Embryonic facial prominence (tissue), 1 donor: Measurements from ENCODE around the gene MRPL53.

Experiments used
- DNase-seq: peaks from one replicate; pipeline ENCODE4 v3.0.0-alpha.2; 2016; ENCODE audit errors: extremely low spot score

The MRPL53 gene

DNA sequence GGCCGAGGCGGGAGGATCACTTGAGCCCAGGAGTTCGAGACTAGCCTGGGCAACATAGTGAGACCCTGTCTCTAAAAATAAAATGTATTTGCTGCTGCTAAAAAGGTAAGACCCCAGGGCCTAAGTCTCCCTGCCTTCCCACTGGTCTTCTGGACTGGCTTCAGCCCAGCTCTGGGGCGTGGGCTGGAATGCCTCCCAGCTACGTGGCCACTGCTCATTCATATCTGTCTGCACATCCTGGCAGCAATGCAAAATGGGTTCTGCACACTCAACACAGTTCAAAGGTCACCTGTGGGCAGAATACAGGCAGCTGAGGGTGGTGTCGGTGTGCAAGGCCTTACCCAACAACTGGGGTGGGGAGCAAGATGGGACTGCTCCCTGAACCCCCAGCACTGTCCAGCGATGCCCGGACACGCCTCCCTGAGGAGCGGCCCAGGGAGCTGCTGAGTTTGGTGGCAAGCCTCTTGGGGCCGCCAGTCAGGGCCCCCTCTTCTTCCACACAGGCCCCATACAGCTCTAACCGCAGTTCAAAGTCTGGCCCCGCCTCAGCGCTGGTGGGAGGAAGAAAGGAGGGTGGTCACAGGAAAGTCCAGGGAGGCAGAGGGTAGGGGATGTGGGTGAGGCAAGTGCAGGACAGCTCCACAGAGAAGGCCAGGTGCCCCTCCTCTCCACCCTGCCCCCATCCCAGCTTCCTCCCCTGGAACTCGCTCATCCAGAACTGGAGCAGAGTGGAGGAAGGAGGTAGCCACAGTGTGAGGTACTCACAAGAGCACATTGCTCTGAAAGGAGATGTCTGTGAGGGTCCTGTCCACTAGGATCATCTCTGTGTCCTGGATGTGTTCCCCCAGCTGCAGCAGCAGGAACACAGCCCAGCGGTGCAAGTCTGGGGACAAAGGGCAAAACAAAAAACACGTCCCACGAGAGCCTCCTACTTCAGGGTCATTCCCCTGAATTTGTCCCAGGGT lies 42.7 kb downstream of the MRPL53 start:
- DNase-seq = no peak

DNA sequence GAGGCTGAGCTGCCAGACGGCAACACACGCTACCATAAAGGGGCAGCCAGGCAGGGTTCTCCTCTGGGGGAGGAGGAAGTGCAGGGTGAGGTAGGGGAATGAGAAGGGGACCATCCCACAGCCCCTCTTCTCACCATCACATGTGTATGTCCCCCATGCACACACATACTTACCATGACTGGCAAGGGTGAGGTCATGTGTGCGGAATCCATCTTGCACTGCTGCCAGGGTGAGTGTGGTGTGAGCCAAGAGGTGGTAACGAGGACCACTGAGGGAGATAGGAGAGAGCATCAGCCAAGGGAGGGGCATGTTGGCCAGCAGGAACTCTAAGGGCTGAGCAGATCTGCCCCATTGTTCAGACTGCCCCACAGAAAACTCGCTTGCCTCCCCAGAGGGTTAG lies 43.8 kb downstream of the MRPL53 start:
- no peak for DNase-seq

DNA sequence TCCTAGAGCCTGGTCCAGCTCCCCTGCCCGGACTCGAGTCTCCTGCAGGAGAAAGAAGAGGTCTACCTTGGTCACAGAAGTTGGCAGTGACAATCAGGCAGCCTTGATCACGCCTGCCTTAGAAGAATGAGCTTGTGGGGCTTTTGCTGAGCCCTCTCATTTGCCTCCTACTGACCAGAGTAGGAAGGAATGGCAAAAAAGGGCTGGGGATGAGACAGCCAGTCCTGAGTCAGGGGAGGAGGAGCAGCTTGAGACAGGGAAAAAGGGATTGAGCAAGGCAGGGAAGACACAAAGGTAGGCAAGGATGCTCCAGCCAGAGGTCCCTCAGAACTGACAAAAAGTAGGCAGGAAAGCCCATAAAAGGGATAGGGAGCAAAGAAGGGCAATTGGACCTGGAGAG lies 44.9 kb downstream of the MRPL53 start:
- DNase-seq = no peak

DNA sequence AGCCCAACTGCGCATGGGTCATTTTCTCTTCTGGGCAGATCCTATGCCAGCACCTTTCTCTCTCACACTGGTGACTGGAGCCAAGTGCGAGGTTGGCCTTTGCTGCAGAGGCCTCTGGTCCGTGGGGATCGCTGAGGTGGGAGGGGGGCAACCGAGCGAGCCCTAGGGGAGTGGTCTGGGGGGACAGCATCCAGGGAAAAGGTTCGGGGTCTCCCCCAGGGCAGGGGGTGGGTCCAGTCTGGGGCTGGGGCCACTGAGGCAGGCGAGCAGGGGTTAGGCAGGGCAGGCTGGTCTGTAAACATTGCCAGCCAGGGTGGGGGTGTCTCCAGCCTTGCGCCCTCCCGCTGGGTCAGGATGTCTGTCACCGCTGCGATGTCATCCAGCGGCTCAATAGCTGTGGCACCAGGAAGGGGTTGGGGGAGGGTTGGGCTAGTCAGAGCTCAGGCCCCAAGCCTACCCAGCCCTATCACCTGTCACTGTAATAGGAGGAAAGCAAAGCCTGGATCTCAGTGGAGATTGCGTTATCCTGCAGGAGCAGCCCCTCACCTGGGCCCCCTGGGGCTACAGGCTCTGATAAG lies 46.2 kb downstream of the MRPL53 start:
- DNase-seq = no peak

DNA sequence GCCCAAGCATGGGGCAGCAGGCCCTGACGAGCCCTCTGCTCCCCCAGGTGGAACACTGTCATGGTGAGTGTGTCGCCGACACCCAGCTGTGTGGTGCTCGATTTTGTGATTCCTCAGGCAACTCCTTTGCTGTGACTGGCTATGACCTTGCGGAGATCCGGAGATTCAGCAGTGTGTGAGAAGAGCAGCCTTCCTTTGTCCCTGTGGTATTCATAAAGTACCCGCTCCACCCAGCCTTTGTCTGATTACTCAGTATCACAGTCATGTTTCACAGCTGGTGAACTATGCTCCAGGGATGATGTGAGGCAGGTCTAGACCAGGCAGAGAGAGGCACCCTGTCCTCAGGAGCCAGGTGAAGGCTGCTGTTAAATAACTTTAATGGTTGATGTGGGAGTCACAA lies 47.0 kb downstream of the MRPL53 start:
- no peak for DNase-seq

DNA sequence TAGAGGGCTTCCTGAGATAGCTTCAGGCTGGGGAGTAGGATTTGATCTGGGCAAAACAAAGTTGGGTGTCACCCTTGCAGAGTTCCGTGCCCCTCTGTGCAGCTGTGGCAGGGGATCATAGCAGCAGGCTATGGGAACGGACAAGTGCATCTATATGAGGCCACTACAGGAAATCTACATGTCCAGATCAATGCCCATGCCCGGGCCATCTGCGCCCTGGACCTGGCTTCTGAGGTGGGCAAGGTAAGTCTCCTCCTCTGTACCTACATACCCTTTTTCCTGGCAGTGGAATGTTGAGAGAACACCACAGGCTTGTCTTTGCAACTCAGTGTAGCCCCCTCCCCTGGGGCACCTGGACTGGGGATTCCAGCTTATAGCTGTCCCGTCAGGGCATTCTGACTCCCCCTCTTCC lies 47.5 kb downstream of the MRPL53 start:
- DNase-seq = no peak

DNA sequence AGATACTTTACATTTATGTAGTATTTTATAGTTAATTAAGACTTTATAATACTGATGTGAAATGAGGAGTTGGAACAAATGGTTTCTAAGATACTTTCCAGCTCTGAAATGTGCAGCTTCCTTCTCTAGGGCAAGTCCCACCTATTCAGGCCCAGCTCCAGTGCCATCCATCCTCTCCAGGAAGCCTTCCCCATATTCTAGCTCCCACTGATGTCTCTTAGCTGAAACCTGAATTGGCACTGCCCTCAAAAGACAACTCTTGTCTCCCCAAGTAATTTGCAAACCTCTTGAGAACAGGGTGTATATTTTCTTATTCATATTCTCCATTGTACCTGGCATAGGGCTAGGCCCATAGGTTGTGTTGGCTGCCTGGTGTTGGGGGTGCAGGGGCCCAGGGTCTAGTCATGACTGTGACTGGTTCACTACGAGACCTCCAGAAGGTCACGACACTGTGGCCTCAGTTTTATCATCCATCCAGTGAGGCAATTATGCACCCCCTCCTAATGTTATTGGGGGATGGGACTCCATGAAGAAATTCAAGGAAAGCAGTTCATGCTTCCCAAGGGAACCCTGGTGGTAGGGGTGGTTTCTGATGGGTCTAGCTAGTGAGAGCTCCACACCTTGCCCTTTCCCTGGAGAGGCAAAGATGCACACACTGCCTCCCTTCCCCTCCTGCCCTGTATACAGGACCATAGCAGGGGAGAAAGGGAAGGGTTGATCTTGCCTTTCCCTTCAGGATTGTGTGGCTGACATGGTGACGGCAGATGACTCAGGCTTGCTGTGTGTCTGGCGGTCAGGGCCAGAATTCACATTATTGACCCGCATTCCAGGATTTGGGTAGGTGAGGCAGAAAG lies 48.1 kb downstream of the MRPL53 start:
- no peak for DNase-seq

DNA sequence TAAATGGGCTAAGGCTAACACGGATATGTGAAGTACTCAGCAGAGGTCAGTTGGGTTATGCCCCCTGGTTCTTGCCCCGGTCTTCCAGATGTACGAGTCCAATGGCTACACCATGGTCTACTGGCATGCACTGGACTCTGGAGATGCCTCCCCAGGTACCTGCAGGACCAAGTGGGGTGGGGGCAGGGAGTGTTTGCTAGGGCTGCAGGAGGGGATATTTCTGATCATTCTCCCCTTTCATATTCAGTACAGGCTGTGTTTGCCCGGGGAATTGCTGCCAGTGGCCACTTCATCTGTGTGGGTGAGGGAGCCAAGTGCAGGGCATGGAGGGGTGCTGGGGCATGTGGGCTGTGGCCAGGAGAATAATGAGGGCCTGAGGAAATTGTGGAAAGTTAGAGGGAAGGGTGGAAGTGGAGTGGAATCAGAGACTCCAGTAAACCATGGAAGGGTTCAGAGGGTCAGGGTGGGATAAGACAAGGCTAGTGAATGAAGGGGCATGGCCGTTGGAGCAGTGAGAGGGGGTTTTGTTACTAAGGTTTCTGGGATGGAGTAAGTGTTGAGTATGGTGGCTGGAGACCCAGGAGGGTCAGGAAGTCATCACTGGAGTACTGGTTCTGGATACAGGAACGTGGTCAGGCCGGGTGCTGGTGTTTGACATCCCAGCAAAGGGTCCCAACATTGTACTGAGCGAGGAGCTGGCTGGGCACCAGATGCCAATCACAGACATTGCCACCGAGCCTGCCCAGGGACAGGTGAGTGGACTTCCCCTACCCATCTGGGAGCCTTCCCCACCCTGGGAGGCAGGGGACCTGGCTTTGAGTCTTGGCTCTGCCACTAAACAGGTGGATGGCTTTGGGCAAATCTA lies 49.0 kb downstream of the MRPL53 start:
- no peak for DNase-seq
